PC-9 (cell line): ENCODE measurements around the gene PDE10A. TPM values are rescaled to one million over a fixed set of nuclear protein-coding genes. Genes with fewer than 3 reads are reported as not detected.
A peak's percentile ranks its signal among the peaks of the same experiment; 100 is the strongest.

Experiments
- BruUV-seq: library from RNA; stranded (reverse); fragments of 400-500 nt; replicated peaks from 2 replicates; lab custom pipeline; 2021; lab: Mats Ljungman, UMichigan
- CTCF ChIA-PET: fragments of 300-600 bp; sonication (Branson Sonifier 250); formaldehyde crosslinking; loops from one replicate; lab custom pipeline; 2022; ENCODE audit warnings: antibody characterized with exemption; lab: Charles Lee
- POLR2A ChIA-PET: fragments of 300-600 bp; sonication (Branson Sonifier 250); formaldehyde crosslinking; loops from one replicate; lab custom pipeline; 2022; ENCODE audit warnings: antibody characterized with exemption; ENCODE audit not compliant: unreplicated experiment; lab: Charles Lee
- DNase-seq, 2 experiments: peaks; one replicate each; pipeline versions ENCODE4 v3.0.0 to v3.0.0-alpha.2; 2015 to 2022; ENCODE audit warnings: mixed read lengths in 1 of 2
- H2AFZ ChIP-seq: fragments of 200-600 bp; sonication (generic); 2 replicates; pipeline ENCODE4 v1.8.1; 2017; ENCODE audit warnings: antibody characterized with exemption
- H3F3A ChIP-seq: fragments of 200-600 bp; sonication (generic); 2 replicates; pipeline ENCODE4 v1.8.1; 2017; ENCODE audit warnings: antibody characterized with exemption, mild to moderate bottlenecking, low read depth; ENCODE audit not compliant: insufficient read depth
- H3K27ac ChIP-seq: fragments of 200-600 bp; sonication (generic); 2 replicates; pipeline ENCODE4 v1.6.1; 2016; ENCODE audit warnings: mixed run types
- H3K27me3 ChIP-seq: fragments of 200-600 bp; sonication (generic); 2 replicates; pipeline ENCODE4 v1.6.1; 2016; ENCODE audit warnings: low read depth, mixed run types; ENCODE audit not compliant: insufficient read depth
- H3K36me3 ChIP-seq: fragments of 200-600 bp; sonication (generic); 2 replicates; pipeline ENCODE4 v1.6.1; 2016; ENCODE audit warnings: low read depth, mixed run types
- H3K4me1 ChIP-seq: fragments of 200-600 bp; sonication (generic); replicated peaks from 2 replicates; pipeline ENCODE4 v1.6.1; 2016; ENCODE audit warnings: mixed run types; ENCODE audit not compliant: insufficient read depth
- H3K4me2 ChIP-seq: fragments of 200-600 bp; sonication (generic); 2 replicates; pipeline ENCODE4 v1.6.1; 2017; ENCODE audit warnings: mixed run types
- H3K4me3 ChIP-seq: fragments of 200-600 bp; sonication (generic); 2 replicates; pipeline ENCODE4 v1.6.1; 2016; ENCODE audit warnings: mixed run types
- H3K79me2 ChIP-seq: fragments of 200-600 bp; sonication (generic); 2 replicates; pipeline ENCODE4 v1.6.1; 2017; ENCODE audit warnings: low read depth, mixed run types
- H3K9me2 ChIP-seq: fragments of 200-600 bp; sonication (generic); 2 replicates; pipeline ENCODE4 v1.8.1; 2017; ENCODE audit warnings: mild to moderate bottlenecking; ENCODE audit not compliant: insufficient read depth
- H3K9me3 ChIP-seq: fragments of 200-600 bp; sonication (generic); 2 replicates; pipeline ENCODE4 v1.8.1; 2016; ENCODE audit warnings: low read depth; ENCODE audit not compliant: insufficient read depth
- H4K20me1 ChIP-seq: fragments of 200-600 bp; sonication (generic); 2 replicates; pipeline ENCODE4 v1.8.1; 2017; ENCODE audit not compliant: insufficient read depth
- EZH2 ChIP-seq: fragments of 200-600 bp; sonication (generic); IDR thresholded peaks from 2 replicates; pipeline ENCODE4 v1.8.0; 2017; ENCODE audit warnings: antibody characterized with exemption, low read depth
- intact Hi-C: fragments of 100-400 bp; cut with micrococcal nuclease; formaldehyde crosslinking; loops from one replicate; pipeline ENCODE4 v1.10.0; 2022; ENCODE audit not compliant: unreplicated experiment
- total RNA-seq: library from RNA; stranded (reverse); gene quantifications from 2 replicates; pipeline ENCODE4 v1.2.3, GENCODE V29; 2021
- TF ChIP-seq, protein P1 (sequence below): fragments of 200-600 bp; sonication (generic); conservative IDR thresholded peaks from 2 replicates; pipeline ENCODE4 v1.6.1; 2017; ENCODE audit warnings: mixed run types, antibody characterized with exemption, mild to moderate bottlenecking, moderate library complexity

The PDE10A gene
- total RNA-seq, 1 experiment from 2014 or later: not detected

DNA sequence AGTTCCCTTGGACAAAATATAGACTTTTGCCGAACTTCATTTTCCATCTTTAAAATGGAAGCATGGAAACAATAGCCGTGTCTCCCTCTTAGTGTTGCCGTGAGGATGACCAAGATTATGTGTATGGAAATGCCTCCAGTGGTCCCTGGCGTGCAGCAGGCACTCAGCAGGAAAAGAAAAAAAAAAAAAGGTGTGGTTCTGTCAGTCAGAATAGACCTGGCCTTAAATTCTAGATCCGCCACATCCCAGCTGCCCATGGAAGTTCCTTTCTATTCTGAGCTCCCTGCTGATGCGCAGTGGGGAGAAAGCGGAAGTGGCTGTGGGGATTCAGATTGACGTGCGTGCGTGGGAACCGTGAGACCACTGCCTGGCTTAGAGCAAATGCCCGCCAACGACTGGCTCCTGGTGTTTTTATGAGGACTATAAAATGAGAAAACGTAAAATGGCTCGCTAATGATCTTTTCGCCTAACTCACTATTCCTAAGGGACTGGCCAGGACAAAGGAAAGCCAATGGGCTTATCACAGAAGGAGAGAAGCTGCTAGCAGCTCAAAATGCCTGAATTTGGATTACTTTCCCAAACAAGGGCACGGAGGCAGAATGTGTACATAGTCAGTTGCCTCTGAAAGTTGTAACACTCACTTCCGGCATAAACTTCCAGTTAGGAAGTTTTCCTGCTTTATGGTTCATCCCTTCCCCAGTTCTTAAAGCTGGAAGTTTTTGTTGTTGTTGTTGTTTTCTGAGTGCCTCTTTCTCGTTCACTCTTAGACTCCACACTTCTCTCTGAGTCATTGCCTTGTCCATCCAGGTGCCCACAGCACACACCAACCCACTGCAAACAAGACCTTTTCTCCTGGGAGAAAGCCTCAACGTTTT, 11.4 kb upstream of the PDE10A start:
- POLR2A ChIA-PET: no interaction called here
- no peaks in the 10 kb centered on the region for H3K36me3 ChIP-seq

DNA sequence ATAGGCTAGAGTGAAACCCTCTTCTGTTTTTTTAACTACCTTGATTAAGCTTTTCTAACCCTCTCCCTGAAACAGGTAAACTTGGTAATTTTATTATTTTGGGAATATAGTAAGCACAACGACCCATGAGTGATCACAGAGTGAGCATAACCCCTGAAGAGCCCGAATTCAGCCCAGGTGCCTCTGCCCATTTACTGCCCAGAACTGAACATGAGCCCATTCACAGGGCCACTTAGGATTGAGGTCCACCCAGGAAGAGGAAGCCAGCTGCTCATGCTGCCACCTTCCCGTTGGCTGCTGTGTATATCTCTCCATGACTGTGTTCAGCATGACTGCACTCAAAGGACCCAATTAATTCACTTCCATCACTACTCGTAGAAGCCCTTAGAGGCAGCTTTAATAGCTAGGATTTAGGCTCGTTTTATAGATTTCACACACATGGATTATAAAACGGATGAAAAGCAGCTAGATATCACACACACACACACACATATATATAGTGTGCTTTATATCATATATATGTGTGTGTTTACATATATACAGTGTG, 8.3 kb upstream of the PDE10A start:
- ChIA-PET CTCF (no interaction called here), POLR2A (no interaction called here)
- intact Hi-C loops: no loop called here
- no peak overlapping the region for H3K27ac ChIP-seq
- no peaks in the 10 kb centered on the region for H4K20me1 ChIP-seq
- TF ChIP-seq, protein P1, sequence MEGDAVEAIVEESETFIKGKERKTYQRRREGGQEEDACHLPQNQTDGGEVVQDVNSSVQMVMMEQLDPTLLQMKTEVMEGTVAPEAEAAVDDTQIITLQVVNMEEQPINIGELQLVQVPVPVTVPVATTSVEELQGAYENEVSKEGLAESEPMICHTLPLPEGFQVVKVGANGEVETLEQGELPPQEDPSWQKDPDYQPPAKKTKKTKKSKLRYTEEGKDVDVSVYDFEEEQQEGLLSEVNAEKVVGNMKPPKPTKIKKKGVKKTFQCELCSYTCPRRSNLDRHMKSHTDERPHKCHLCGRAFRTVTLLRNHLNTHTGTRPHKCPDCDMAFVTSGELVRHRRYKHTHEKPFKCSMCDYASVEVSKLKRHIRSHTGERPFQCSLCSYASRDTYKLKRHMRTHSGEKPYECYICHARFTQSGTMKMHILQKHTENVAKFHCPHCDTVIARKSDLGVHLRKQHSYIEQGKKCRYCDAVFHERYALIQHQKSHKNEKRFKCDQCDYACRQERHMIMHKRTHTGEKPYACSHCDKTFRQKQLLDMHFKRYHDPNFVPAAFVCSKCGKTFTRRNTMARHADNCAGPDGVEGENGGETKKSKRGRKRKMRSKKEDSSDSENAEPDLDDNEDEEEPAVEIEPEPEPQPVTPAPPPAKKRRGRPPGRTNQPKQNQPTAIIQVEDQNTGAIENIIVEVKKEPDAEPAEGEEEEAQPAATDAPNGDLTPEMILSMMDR: no peak
- no peak for TF ChIP-seq EZH2
- H2AFZ ChIP-seq: no peak overlapping the region
- no TSS peak for BruUV-seq
- no peaks in the 10 kb centered on the region; the same call in 1 of the 2 replicates for H3K9me3 ChIP-seq
- H3K4me1 ChIP-seq: no peaks in the 10 kb centered on the region
- H3K9me2 ChIP-seq: 0 out of 2 replicates have a peak, but pooled peaks cover 3% of the 10 kb centered on the region
- H3K4me2 ChIP-seq: no peak overlapping the region
- no peaks in the 10 kb centered on the region for H3K36me3 ChIP-seq
- no peaks in the 10 kb centered on the region for H3K79me2 ChIP-seq
- H3K27me3 ChIP-seq: peaks cover 5% of the 10 kb centered on the region; the same call in 1 of the 2 replicates
- no peak for DNase-seq
- H3K4me3 ChIP-seq: no peak overlapping the region
- no peaks in the 10 kb centered on the region for H3F3A ChIP-seq

More for the DNA sequence above, 11.4 kb upstream of the PDE10A start:
- no peaks in the 10 kb centered on the region for H3F3A ChIP-seq
- H3K27me3 ChIP-seq: peaks cover 16% of the 10 kb centered on the region; the same call in 1 of the 2 replicates
- no peaks in the 10 kb centered on the region for H3K79me2 ChIP-seq
- H3K9me2 ChIP-seq: no peaks in the 10 kb centered on the region
- DNase-seq: no peak
- no peak overlapping the region for H3K27ac ChIP-seq
- intact Hi-C loops: no loop called here
- H3K9me3 ChIP-seq: no peaks in the 10 kb centered on the region; the same call in 1 of the 2 replicates
- CTCF ChIA-PET: no interaction called here
- peak overlapping the region; percentile 51 for H3K4me2 ChIP-seq
- no peak for TF ChIP-seq EZH2
- TF ChIP-seq, protein P1: no peak
- no peak overlapping the region for H3K4me3 ChIP-seq
- H3K4me1 ChIP-seq: no peaks in the 10 kb centered on the region
- no peaks in the 10 kb centered on the region for H4K20me1 ChIP-seq
- peak overlapping the region; percentile 28; the same call in 1 of the 2 replicates for H2AFZ ChIP-seq
- BruUV-seq: no TSS peak

DNA sequence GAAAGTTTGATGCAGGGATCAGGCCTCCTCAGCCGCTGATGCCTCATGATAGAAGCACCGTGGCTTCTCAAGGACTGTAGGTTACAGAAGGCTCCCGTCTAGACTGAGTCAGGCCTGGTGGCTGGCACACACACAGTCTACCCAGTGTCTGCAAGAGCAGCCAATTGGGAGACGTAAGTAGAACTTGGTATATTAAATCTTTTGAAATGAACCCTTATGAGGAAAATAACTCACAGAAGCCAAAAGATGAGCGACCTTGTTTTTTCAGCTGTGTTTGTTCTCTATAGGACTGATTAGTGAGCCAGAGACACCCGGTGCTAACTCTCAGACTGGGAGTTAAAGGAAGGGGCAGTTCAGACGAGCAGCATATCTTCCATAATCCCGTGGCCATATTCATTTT, 5.9 kb upstream of the PDE10A start:
- Histone ChIP-seq H3K9me2 (0 out of 2 replicates have a peak, but pooled peaks cover 3% of the 10 kb centered on the region), H3K4me2 (no peak overlapping the region), H3K79me2 (no peaks in the 10 kb centered on the region), H3K4me3 (no peak overlapping the region), H3K27me3 (peaks cover 5% of the 10 kb centered on the region; the same call in 1 of the 2 replicates), H2AFZ (no peak overlapping the region), H3K36me3 (no peaks in the 10 kb centered on the region), H3K27ac (no peak overlapping the region), H3K9me3 (no peaks in the 10 kb centered on the region; the same call in 1 of the 2 replicates), H3K4me1 (no peaks in the 10 kb centered on the region), H3F3A (no peaks in the 10 kb centered on the region), H4K20me1 (no peaks in the 10 kb centered on the region)
- DNase-seq: no peak
- CTCF ChIA-PET: no interaction called here
- no TSS peak for BruUV-seq
- POLR2A ChIA-PET: no interaction called here
- intact Hi-C loops: no loop called here
- TF ChIP-seq, protein P1: no peak
- TF ChIP-seq EZH2: no peak
